Mammary epithelial cell (primary cell): ENCODE measurements around the gene PRKAR1A.

Experiments used
- EZH2 ChIP-seq: IDR thresholded peaks from 2 replicates; pipeline ENCODE4 v1.6.1; 2012; ENCODE audit warnings: low read length, inconsistent platforms, borderline replicate concordance
- TF ChIP-seq, protein P1 (sequence below), 2 donors: IDR thresholded peaks in 1 of 2; conservative IDR thresholded peaks in 1 of 2; 2 replicates each; pipeline ENCODE4 v1.5.1; 2011 to 2012; ENCODE audit warnings: inconsistent platforms in 2 of 2, low read length in 2 of 2, mild to moderate bottlenecking in 2 of 2, control low read depth in 1 of 2, low read depth in 1 of 2; ENCODE audit not compliant: insufficient read depth in 1 of 2; ENCODE audit errors: extremely low read depth in 1 of 2

DNA sequence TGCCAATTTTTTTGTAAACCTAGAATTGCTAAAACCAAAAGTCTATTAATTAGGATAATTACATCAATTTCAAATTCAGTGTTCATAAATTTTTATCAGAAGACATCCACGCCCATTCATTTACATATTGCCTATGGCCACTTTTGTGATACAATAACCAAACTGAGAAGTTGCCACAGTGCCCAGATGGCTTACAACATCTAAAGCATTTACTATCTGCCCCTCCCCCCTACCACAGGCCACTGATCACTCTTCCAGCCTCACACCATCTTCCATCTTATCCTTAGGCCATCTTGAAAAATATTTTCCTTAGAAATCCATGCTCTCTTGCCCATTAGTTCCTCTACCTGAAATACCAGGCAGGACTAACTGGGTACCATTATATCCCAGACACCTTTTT is 6.3 kb upstream of the PRKAR1A start:
- TF ChIP-seq, protein P1, sequence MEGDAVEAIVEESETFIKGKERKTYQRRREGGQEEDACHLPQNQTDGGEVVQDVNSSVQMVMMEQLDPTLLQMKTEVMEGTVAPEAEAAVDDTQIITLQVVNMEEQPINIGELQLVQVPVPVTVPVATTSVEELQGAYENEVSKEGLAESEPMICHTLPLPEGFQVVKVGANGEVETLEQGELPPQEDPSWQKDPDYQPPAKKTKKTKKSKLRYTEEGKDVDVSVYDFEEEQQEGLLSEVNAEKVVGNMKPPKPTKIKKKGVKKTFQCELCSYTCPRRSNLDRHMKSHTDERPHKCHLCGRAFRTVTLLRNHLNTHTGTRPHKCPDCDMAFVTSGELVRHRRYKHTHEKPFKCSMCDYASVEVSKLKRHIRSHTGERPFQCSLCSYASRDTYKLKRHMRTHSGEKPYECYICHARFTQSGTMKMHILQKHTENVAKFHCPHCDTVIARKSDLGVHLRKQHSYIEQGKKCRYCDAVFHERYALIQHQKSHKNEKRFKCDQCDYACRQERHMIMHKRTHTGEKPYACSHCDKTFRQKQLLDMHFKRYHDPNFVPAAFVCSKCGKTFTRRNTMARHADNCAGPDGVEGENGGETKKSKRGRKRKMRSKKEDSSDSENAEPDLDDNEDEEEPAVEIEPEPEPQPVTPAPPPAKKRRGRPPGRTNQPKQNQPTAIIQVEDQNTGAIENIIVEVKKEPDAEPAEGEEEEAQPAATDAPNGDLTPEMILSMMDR (conservative IDR thresholded peaks at IDR 0.05 in 1 of 2, IDR thresholded peaks at IDR 0.05 in 1 of 2; ENCODE audit: extremely low read depth in 1 of 2, insufficient read depth in 1 of 2, low read depth in 1 of 2, low read length in 2 of 2) = no peak
- TF ChIP-seq EZH2 = no peak
